ENCODE results near the gene SLC23A1. TPM values are rescaled to one million over a fixed set of nuclear protein-coding genes. Genes with fewer than 3 reads are reported as not detected.
"Not testable (repeated sequence)": the region's sequence is repeated elsewhere in the genome, so short reads cannot be mapped to it uniquely, and the experiment has no call there.

SLC23A1 gene
- total RNA-seq, 4 donors from 2014 or later = 1.5 to 4.1 (median 2.6) TPM

DNA sequence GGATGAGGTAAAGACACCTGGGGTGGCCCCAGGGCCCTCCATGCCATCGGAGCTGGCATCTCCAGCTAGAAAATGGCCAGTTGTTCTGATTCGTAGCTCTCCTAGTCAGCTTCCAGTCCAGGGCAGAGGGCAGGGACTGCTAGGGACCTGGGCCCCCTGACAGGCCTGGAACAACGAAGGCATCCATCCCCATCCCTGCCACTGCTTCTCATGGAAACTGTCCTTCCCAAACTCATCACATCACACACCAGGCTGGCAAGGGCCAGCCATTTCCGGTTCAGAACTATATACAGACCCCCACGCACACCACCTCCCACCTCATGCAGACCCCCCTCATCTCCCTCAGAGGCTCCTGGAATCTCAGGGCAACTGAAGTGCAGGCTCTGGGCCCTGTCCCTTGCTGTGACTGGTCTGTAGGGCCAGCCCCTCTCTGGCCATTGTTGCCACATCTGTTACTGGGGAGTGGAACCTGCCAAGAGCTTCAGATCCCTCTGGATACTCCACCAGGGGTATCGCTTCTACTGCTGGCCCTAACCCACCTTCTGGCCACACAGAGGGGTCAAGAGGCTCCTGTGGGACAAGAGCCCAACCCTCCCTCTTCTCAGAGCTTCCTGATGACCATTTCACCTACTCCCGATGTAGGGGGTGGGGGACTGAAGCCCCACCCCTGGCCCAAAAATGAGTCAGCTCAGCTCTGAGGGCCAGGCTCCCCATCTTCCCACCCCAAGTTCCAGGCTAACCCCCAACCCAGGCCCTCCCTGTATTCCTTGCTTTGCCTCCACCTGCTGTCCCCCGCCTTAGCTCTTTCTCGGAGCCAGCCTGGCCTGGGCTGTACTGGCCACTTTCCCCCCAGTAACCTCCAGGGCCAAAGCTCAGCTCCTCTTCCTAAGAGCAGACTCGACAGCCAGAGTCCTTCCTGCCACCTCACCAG is 7.8 kb upstream of the SLC23A1 start:
- H3K4me3 ChIP-seq (ENCODE audit: low read depth, poor library complexity, severe bottlenecking) = no peak overlapping the region
- no peak for TF ChIP-seq POLR2A (IDR thresholded peaks at IDR 0.05)
- TF ChIP-seq, protein P1, sequence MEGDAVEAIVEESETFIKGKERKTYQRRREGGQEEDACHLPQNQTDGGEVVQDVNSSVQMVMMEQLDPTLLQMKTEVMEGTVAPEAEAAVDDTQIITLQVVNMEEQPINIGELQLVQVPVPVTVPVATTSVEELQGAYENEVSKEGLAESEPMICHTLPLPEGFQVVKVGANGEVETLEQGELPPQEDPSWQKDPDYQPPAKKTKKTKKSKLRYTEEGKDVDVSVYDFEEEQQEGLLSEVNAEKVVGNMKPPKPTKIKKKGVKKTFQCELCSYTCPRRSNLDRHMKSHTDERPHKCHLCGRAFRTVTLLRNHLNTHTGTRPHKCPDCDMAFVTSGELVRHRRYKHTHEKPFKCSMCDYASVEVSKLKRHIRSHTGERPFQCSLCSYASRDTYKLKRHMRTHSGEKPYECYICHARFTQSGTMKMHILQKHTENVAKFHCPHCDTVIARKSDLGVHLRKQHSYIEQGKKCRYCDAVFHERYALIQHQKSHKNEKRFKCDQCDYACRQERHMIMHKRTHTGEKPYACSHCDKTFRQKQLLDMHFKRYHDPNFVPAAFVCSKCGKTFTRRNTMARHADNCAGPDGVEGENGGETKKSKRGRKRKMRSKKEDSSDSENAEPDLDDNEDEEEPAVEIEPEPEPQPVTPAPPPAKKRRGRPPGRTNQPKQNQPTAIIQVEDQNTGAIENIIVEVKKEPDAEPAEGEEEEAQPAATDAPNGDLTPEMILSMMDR (IDR thresholded peaks at IDR 0.05) = no peak
- intact Hi-C loops (cut with DNase I; ENCODE audit: low total_unique reads) = no loop called here
- DNase-seq (ENCODE audit: low spot score in 2 of 2) = no peak
- WGBS, 2 donors = 81 to 82% methylated on average over 9 to 10 of the region's 10 CpGs

DNA sequence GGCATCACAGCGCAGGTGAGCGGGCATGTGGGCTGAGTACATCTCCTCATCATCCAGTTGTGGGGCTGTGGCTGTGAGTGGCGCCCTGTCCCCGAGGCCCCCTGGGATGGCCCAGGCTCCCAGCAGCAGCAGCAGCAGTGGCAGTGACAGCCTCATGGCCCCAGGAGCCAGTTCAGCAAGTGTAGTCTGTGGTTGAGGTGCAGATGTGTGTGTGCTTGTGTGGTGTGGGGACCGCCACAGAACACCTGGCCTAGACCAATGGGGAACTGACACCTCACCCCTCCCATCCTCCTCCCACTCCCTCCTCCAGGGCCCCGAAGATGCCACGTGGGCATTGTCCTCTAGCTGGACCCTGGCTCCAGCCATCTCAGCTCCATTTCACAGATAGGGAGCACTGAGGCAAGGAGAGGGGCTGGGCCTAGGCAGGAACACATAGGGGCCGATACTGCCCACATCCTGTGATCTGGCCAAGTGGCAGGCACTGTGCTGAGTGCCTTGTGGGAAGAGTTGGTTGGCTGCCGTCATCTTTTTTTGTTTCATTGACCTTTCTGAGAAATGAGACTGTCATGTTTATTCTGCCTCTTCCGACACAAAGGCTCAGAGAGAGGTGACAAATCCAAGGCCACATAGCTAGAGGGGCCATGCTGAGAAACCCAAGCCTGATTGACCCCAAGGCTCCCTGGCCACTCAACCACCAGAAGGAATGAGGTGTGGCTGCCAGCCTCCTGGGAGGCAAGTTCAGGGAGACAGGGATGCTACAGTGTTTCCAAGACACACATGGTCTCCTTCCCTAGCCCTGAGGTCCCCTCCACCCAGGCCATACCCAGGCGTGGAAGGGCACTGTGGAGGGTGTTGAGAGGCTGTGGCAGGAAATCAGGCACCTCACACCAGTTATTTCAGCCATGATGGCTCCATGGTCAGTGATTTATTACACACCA is 6.9 kb upstream of the SLC23A1 start, which contains the start of gene MZB1:
Gene MZB1, minus strand, starts transcription at position 213 of the 938 bp plus-strand sequence. Its CDS starts 57 bp downstream, at position 156.
- WGBS, 2 donors = 80 to 81% methylated on average over 10 to 11 of the region's 11 CpGs
- no peak for TF ChIP-seq POLR2A (IDR thresholded peaks at IDR 0.05)
- TF ChIP-seq, protein P1 (IDR thresholded peaks at IDR 0.05) = no peak
- no peak for DNase-seq (ENCODE audit: low spot score in 2 of 2)
- no peak within 1 kb of the TSS for H3K4me3 ChIP-seq (ENCODE audit: low read depth, poor library complexity, severe bottlenecking)
- intact Hi-C loops (cut with DNase I; ENCODE audit: low total_unique reads) = no loop called here

DNA sequence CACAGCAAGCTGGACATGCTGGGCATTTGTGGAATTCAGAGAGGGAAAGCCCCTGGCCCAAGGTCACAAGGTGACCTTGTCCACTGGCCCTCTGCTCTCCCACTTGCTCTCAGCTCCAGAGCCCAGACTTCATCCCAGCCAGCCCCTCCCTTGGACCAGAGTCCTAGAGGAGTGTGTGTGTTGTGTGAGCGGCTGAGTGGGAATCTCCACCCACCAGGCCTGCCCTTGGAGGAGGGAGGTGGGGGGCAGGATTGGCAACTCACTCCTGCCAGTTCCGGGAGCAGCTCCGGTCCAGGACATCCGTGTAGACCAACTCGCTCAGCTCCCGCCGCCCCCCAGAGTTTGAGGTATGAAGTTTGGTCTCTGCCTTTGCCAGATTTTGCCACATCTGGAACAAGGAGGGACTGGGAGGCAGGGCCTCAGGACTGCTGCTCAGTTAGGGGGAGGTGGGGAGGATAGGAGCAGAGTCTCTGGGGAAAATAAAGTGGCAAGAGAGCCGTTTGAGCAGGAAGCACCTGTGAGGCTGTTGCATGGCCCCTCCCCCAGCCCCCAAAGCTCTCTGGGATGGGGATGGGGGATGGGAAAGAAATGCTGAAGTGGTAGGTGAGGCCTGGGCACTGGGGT is 5.2 kb upstream of the SLC23A1 start:
- WGBS, 2 donors = 26 to 27% methylated on average over 7 to 8 of the region's 8 CpGs
- DNase-seq (ENCODE audit: low spot score in 2 of 2) = peak in 1 of 2 donors; percentile 78
- H3K4me3 ChIP-seq (ENCODE audit: low read depth, poor library complexity, severe bottlenecking) = no peak overlapping the region
- no peak for TF ChIP-seq POLR2A (IDR thresholded peaks at IDR 0.05)
- TF ChIP-seq, protein P1 (IDR thresholded peaks at IDR 0.05) = no peak
- intact Hi-C loops (cut with DNase I; ENCODE audit: low total_unique reads) = no loop called here

DNA sequence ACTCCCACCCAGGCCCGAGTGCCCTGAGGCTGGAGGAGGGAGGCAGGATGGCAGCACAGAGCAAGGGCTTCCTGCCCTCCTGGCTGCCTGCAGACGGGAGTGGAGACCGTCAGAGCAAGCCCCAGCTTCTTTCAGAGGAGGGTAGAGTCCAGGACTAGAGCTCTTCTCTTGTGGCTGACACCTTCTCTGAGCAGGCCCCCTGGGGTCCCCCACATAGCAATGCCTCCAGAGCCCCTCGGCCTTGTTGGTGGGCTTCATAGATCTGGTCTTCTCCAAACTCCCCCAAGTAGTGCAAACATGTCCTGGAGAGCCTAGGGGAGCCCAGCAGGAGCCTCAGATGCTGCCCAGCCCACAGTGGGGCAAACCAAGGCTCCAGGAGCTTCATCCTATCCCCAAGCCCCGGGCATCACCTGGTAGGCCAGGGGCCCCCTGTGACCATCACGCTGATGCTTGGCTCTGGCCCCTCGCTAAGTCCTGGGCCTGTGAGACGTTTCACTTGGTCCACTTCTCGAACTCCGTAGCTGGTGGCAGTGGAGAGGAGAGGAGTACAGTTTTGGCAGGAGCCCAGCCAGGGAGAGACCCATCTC is 4.6 kb upstream of the SLC23A1 start:
- intact Hi-C loops (cut with DNase I; ENCODE audit: low total_unique reads) = no loop called here
- peak in 1 of 2 donors; percentile 79 for DNase-seq (ENCODE audit: low spot score in 2 of 2)
- TF ChIP-seq, protein P1 (IDR thresholded peaks at IDR 0.05) = no peak
- TF ChIP-seq POLR2A (IDR thresholded peaks at IDR 0.05) = no peak
- 68 to 86% methylated on average over 9 to 10 of the region's 10 CpGs for WGBS, 2 donors
- no peak overlapping the region for H3K4me3 ChIP-seq (ENCODE audit: low read depth, poor library complexity, severe bottlenecking)

DNA sequence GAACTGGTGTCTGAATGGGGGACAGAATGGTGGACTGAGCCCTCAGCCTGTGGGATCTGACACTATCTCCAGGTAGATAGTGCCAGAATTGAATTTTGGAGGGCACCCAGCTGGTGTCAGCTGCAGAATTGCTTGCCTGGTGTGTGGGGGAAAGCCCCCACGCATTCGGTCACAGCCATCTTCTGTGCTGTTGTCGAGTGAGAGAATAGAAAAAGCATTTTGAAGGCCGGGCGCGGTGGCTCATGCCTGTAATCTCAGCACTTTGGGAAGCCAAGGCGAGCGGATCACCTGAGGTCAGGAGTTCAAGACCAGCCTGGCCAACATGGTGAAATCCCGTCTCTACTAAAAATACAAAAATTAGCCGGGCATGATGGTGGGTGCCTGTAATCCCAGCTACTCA is 3.9 kb upstream of the SLC23A1 start:
- DNase-seq (ENCODE audit: low spot score in 2 of 2); H3K4me3 ChIP-seq (ENCODE audit: low read depth, poor library complexity, severe bottlenecking); intact Hi-C loops (cut with DNase I; ENCODE audit: low total_unique reads): not testable (repeated sequence)
- 91 to 92% methylated on average over 10 of the region's 10 CpGs for WGBS, 2 donors
